SH-SY5Y (cell line): ENCODE results near the gene REXO2.

ENCODE experiments used
- GATA2 ChIP-seq: IDR thresholded peaks from 2 replicates; pipeline ENCODE4 v1.6.1; 2011; ENCODE audit warnings: mild to moderate bottlenecking, low read depth, low read length
- GATA3 ChIP-seq: IDR thresholded peaks from 2 replicates; pipeline ENCODE4 v1.6.1; 2011; ENCODE audit warnings: low read depth, mild to moderate bottlenecking, low read length, moderate library complexity

The REXO2 gene

DNA sequence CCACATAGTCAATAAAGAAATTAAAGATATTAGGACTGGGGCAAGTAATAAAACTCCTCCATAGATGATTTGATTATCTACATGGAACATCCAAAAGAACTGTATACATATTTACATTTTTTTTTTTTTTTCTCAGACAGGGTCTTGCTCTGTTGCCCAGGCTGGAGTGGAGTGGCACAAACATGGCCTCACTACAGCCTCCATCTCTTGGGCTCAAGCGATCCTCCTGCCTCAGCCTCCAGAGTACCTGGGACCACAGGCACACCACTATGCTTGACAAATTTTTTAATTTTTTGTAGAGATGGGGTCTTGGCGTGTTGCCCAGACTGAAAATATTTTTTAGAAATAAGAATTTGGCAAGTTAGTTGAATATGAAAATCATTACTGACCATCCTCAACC, 24.7 kb downstream of the REXO2 start:
- no peak for TF ChIP-seq GATA3
- TF ChIP-seq GATA2 = no peak

DNA sequence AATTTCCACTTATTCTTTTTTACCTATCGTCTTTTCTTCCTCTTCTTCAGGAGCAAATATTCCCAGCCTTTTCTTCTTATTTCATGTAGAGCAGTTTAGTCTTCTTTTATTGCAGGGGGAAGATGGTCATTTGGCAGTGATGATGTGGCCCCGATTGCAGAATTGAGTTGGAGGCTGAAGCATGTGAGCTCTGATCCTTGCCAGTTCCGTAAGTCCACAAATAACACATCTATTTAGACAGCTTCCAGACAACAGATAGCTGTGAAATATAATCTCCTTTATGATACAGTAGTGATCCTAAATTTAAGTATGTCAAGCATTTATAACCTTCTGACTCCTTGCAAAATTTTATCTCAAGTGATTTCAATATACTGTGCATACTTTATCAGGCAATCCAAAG, 27.5 kb downstream of the REXO2 start:
- TF ChIP-seq GATA3 = no peak
- TF ChIP-seq GATA2 = no peak

DNA sequence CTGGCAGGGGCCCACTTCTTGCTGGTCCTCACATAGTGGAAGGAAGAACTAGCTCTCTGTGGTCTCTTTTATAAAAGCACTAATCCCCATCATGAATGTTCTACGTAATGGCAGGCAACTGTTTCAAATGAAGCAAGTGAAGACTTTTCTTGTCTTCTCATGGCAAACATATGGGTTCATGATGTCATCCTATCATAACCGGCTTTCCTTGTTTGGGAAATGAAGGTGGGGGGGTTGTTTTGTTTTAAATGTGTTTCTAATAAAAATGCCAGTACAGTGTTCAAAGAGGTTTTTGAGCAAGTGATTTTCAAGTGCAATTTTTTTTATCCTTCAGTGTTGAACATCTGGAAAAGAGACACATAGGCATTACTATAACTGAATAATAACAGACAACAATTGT, 33.4 kb downstream of the REXO2 start:
- no peak for TF ChIP-seq GATA2
- TF ChIP-seq GATA3 = no peak

DNA sequence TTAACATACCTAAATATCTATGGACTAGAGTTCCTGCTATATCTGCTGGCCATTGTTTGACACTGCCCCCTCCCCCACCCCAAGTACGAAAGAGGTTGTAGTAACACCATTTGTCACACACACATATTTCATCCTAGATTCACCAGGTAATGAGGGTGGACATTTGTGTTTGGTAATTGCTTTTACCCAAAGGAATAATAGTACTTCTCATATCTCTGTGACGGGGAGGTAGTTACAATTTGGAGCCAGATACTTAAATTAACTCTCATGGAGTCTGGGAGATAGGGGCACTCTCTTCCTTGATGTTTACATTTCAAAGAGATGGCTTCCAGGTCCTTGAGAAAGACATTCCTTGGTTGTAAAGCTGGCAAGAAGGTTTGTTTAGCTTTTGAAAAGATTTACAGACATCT, 38.7 kb downstream of the REXO2 start:
- no peak for TF ChIP-seq GATA3
- no peak for TF ChIP-seq GATA2

DNA sequence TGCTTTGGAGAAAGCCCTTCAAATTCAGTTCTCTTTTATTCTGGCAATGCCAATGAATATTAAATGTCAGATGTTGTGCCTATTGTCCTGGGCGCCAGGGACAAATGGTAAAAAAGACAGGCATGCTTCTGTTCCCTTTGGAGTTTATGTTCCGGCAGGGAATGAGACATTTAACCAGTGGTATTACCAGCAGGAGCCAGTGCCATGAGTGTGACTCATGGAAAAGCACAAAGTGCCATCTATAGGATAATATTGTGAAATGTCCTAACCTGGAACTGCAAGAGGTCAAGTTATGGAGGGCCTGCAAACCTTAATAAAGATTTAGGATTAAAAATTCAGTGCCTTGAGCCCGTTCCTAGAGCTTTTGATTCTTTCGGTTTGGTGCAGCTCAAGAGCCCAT, 39.5 kb downstream of the REXO2 start:
- TF ChIP-seq GATA2 = no peak
- TF ChIP-seq GATA3 = no peak

DNA sequence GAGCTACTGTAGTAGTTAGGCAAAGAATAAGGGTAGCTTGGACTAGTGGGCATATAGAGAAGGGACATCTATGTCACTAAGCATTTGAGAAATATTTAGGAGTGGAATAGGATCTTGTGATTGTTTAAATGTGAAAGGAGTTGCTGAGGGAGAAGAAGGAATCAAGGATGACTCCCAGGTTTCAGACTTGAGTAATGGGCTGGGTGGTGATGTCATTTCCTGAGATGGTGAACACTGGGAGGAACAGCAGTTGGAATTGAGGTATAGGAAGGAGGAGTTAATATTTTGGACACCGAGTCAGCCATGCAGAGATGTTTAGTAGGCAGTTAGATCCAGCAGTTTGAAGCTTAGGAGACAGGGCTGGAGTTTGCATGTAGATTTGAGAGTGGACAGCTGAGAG, 40.1 kb downstream of the REXO2 start:
- no peak for TF ChIP-seq GATA3
- no peak for TF ChIP-seq GATA2

DNA sequence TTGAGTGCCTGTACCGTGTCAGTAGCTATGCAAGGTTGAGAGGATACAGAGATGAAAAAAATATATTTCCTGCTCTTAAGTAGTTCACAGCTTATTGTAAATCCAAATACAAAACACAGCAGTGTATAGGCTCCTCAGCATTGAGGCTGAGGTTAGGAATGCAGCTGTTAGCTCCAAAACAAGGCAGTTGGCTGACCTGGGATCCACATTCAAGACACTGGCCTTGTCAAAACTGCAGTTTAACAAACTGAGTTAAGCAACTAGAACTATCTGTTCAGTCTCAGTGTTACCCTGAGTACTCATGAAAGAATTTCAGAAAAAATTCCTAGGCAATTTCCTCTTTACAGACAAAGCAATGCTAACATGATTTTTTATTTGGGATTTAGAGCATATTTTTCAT, 42.8 kb downstream of the REXO2 start:
- TF ChIP-seq GATA3 (no peak), GATA2 (no peak)

DNA sequence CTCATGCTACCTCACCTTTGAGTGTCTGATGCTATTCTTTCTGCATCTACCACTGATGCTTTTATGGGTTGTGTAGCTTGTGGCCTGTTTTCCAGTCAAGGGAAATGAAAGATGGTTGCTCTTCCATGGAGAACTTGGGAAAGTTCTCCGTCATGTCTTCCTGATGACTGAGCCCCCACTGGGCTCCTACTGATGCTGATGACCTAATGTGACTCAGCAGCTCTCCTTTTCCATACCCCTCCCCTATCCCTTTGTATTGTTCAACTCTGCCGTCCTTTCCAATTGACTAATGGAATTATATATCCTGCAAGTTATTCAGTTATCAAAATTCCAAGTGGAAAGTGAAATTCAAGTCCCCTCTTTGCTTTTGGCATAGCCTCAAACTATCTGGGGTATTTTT, 44.7 kb downstream of the REXO2 start:
- TF ChIP-seq GATA2 = no peak
- no peak for TF ChIP-seq GATA3

DNA sequence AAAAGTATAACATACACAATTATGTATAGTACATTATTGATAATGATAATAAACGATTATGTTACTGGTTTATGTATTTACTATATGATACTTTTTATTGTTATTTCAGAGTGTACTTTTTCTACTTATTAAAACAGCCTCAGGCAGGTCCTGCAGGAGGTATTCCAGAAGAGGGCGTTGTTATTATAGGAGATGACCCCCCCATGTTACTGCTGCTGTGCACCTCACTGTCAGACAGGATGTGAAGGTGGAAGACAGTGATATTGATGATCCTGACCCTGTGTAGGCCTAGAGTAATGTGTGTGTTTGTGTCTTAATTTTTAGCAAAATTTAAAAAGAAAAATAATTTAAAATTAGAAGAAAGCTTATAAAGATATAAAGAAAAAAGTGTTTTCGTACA, 57.6 kb downstream of the REXO2 start:
- TF ChIP-seq GATA2 (no peak), GATA3 (no peak)

DNA sequence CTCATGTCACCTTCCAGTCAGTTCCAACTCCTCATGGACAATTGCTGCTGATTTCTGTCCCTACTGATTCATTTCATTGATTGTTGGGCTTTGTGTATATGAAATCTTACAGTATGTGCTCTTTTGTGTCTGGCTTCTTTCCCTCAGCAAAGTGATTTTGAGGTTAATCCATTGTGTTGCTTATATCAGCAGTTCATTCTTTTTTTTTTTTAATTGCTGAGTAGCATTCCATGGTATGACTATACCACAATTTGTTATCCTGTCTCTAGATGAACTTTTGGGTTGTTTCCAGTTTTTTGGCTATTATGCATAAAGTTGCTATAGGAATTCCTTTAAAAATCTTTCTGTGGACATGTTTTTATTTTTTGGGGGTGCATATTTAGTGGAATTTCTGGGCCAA, 60.5 kb downstream of the REXO2 start:
- TF ChIP-seq GATA3 (no peak), GATA2 (no peak)
